ENCODE data around the gene C16orf92.

DNA sequence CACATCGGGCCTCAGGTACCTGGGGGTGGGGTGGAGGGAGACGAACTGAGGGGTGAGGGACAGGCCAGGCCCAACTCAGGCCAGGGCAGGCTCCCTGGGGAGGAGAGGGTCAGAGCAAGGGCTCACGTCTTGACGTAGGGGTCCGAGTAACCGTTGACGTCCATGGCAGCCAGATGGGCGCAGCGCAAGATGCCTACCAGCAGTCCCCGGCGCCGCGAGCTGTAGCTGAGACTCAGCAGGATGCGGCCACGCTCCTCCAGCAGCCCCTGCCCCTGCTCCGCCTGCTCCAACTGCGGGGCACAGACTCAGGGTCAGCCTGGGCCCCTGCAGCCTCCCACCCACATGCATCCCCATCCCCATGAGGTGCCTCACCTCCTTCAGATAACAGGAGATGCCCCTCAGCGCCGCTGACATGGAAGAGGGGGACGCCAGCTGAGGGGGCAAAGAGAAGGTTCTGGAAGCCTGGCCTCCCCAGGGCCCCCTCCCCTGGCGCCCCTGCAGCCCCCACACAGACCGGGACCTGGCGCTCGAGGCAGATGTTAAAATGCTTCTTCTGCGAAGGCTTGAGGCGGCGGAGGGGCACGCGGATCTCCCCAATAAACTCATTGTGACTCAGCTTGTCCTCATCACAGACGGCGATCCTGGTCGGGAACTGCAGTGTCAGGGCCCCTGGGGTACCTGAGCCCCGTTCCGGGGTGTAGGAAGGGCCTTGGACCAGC lies 16.2 kb upstream of the C16orf92 start:
- no peak for TF ChIP-seq CTCF (IDR thresholded peaks at IDR 0.05; ENCODE audit: poor library complexity, severe bottlenecking)
- TF ChIP-seq EP300 (conservative IDR thresholded peaks at IDR 0.05; ENCODE audit: poor library complexity, severe bottlenecking), result no peak
- TF ChIP-seq, protein P1, sequence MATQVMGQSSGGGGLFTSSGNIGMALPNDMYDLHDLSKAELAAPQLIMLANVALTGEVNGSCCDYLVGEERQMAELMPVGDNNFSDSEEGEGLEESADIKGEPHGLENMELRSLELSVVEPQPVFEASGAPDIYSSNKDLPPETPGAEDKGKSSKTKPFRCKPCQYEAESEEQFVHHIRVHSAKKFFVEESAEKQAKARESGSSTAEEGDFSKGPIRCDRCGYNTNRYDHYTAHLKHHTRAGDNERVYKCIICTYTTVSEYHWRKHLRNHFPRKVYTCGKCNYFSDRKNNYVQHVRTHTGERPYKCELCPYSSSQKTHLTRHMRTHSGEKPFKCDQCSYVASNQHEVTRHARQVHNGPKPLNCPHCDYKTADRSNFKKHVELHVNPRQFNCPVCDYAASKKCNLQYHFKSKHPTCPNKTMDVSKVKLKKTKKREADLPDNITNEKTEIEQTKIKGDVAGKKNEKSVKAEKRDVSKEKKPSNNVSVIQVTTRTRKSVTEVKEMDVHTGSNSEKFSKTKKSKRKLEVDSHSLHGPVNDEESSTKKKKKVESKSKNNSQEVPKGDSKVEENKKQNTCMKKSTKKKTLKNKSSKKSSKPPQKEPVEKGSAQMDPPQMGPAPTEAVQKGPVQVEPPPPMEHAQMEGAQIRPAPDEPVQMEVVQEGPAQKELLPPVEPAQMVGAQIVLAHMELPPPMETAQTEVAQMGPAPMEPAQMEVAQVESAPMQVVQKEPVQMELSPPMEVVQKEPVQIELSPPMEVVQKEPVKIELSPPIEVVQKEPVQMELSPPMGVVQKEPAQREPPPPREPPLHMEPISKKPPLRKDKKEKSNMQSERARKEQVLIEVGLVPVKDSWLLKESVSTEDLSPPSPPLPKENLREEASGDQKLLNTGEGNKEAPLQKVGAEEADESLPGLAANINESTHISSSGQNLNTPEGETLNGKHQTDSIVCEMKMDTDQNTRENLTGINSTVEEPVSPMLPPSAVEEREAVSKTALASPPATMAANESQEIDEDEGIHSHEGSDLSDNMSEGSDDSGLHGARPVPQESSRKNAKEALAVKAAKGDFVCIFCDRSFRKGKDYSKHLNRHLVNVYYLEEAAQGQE (IDR thresholded peaks at IDR 0.05; ENCODE audit: borderline replicate concordance), result no peak
- TF ChIP-seq EZH2 (IDR thresholded peaks at IDR 0.05; ENCODE audit: borderline replicate concordance, insufficient read depth, low read length, poor library complexity, severe bottlenecking), result no peak
- TF ChIP-seq SMC3 (conservative IDR thresholded peaks at IDR 0.05; ENCODE audit: poor library complexity), result no peak
- TF ChIP-seq POLR2AphosphoS5 (IDR thresholded peaks at IDR 0.05), result no peak
- no peak for TF ChIP-seq MXI1 (conservative IDR thresholded peaks at IDR 0.05; ENCODE audit: poor library complexity, severe bottlenecking)
